ENCODE measurements around the gene KANK4.

DNA sequence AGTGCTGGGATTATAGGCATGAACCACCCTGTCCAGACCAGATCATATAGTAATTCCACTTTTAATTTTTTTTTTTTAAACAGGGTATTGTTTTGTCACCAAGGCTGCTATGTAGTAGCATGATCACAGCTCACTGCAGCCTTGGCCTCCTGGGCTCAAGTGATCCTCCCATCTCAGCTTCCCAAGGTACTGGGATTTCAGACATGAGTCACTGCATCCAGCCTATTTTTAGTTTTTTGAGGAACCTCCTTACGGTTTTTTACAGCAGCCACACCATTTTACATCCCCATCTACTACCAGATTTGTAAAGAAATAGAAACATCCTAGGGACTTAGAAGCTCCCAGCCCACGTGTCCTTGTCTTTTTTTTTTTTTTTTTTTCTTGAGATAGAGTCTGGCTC is 100.6 kb downstream of the KANK4 start:
- TF ChIP-seq POLR2A (IDR thresholded peaks at IDR 0.05; ENCODE audit: low read depth, low read length) (no peak), POLR2AphosphoS5 (IDR thresholded peaks at IDR 0.05; ENCODE audit: low read depth, low read length) (no peak), TAF1 (IDR thresholded peaks at IDR 0.05; ENCODE audit: low read depth, low read length) (no peak), SPI1 (IDR thresholded peaks at IDR 0.05; ENCODE audit: low read depth, low read length) (no peak), PAX5 (IDR thresholded peaks at IDR 0.05; ENCODE audit: insufficient read depth, low read length, severe bottlenecking) (no peak), POU2F2 (IDR thresholded peaks at IDR 0.05; ENCODE audit: low read depth, low read length) (no peak)

Measured in GM12891 (cell line).